WTC11 (cell line): ENCODE data around the gene ZBTB20. TPM values are rescaled to one million over a fixed set of nuclear protein-coding genes. Genes with fewer than 3 reads are reported as not detected.

ENCODE experiments used
- ATAC-seq: fragments of 200-7000 bp; cut with Tn5 transposase; 2 replicates; pipeline ENCODE4 v1.10.0; 2021; ENCODE audit warnings: mild to moderate bottlenecking, moderate library complexity
- CTCF ChIA-PET: fragments of 300-600 bp; sonication (Branson Sonifier 250); formaldehyde crosslinking; loops from one replicate; lab custom pipeline; 2021; ENCODE audit warnings: antibody characterized with exemption; lab: Charles Lee
- POLR2A ChIA-PET: fragments of 350-600 bp; sonication (Branson Sonifier 250); formaldehyde crosslinking; loops from one replicate; lab custom pipeline; 2021; ENCODE audit warnings: antibody characterized with exemption; lab: Charles Lee
- DNase-seq: peaks from one replicate; pipeline ENCODE4 v3.0.0; 2021; ENCODE audit warnings: low spot score
- H3K27ac Mint-ChIP-seq: 2 replicates; pipeline ENCODE4 v1.8.0; 2021; ENCODE audit warnings: mixed read lengths
- H3K27me3 Mint-ChIP-seq: 2 replicates; pipeline ENCODE4 v1.8.0; 2021; ENCODE audit warnings: low read depth, mild to moderate bottlenecking, moderate library complexity, mixed read lengths
- H3K36me3 Mint-ChIP-seq: 2 replicates; pipeline ENCODE4 v1.8.0; 2021; ENCODE audit warnings: mixed read lengths
- H3K4me1 Mint-ChIP-seq: 2 replicates; pipeline ENCODE4 v1.8.0; 2022; ENCODE audit warnings: mixed read lengths
- H3K4me3 Mint-ChIP-seq: 2 replicates; pipeline ENCODE4 v1.8.0; 2021; ENCODE audit warnings: mild to moderate bottlenecking, moderate library complexity, mixed read lengths
- H3K9me3 Mint-ChIP-seq: 2 replicates; pipeline ENCODE4 v1.8.0; 2021; ENCODE audit warnings: mixed read lengths
- CREM ChIP-seq: sonication (generic); formaldehyde crosslinking; IDR thresholded peaks from 2 replicates; pipeline ENCODE4 v1.8.1; 2022; ENCODE audit warnings: mild to moderate bottlenecking, missing genetic modification reagents, moderate library complexity
- CTCF ChIP-seq: fragments of 200-600 bp; IDR thresholded peaks from 2 replicates; pipeline ENCODE4 v1.8.0; 2022; ENCODE audit warnings: antibody characterized with exemption
- E2F5 ChIP-seq: sonication (generic); formaldehyde crosslinking; IDR thresholded peaks from 2 replicates; pipeline ENCODE4 v1.8.1; 2022; ENCODE audit warnings: mild to moderate bottlenecking, moderate library complexity, missing genetic modification reagents
- ELF4 ChIP-seq: sonication (generic); formaldehyde crosslinking; IDR thresholded peaks from 2 replicates; pipeline ENCODE4 v1.8.1; 2022; ENCODE audit warnings: low read depth, mild to moderate bottlenecking, moderate library complexity, missing genetic modification reagents
- ERG ChIP-seq: fragments of 250-450 bp; sonication (Bioruptor Pico); IDR thresholded peaks from 2 replicates; pipeline ENCODE4 v1.8.0; 2021; ENCODE audit warnings: mild to moderate bottlenecking
- FOXJ3 ChIP-seq: sonication (generic); formaldehyde crosslinking; IDR thresholded peaks from 2 replicates; pipeline ENCODE4 v1.9.0; 2021; ENCODE audit warnings: missing genetic modification reagents, mild to moderate bottlenecking, borderline replicate concordance
- IRF1 ChIP-seq: sonication (generic); formaldehyde crosslinking; IDR thresholded peaks from 2 replicates; pipeline ENCODE4 v1.8.0; 2023; ENCODE audit warnings: missing genetic modification reagents
- IRF2 ChIP-seq: sonication (generic); formaldehyde crosslinking; IDR thresholded peaks from 2 replicates; pipeline ENCODE4 v1.8.0; 2022; ENCODE audit warnings: low read depth, missing genetic modification reagents, borderline replicate concordance
- SOX15 ChIP-seq: fragments of 250-450 bp; sonication (Bioruptor Pico); IDR thresholded peaks from 2 replicates; pipeline ENCODE4 v1.9.0; 2021; ENCODE audit warnings: mild to moderate bottlenecking
- TEAD4 ChIP-seq: sonication (generic); formaldehyde crosslinking; IDR thresholded peaks from 2 replicates; pipeline ENCODE4 v1.8.0; 2022; ENCODE audit warnings: mild to moderate bottlenecking, missing genetic modification reagents
- ZNF532 ChIP-seq: fragments of 250-450 bp; sonication (Bioruptor Pico); IDR thresholded peaks from 2 replicates; pipeline ENCODE4 v1.9.0; 2021; ENCODE audit warnings: mild to moderate bottlenecking, borderline replicate concordance
- ZNF671 ChIP-seq: fragments of 250-450 bp; sonication (Bioruptor Pico); IDR thresholded peaks from 2 replicates; pipeline ENCODE4 v1.8.0; 2021; ENCODE audit warnings: mild to moderate bottlenecking
- total RNA-seq: library from RNA; stranded (reverse); gene quantifications from 3 replicates; pipeline ENCODE4 v1.2.3, GENCODE V29; 2021

The ZBTB20 gene
- total RNA-seq, 1 experiment from 2014 or later, result 1.5 TPM

- POLR2A ChIA-PET, result no interaction called here
- Mint-ChIP-seq H3K4me3 (no peak overlapping the region), H3K9me3 (peaks cover 10% of the 10 kb centered on the region), H3K27me3 (no peaks in the 10 kb centered on the region), H3K36me3 (0 out of 2 replicates have a peak, but pooled peaks cover 2% of the 10 kb centered on the region), H3K27ac (no peak overlapping the region), H3K4me1 (peaks cover 39% of the 10 kb centered on the region)
- TF ChIP-seq SOX15 (CRISPR knock-in tag) (no peak), CTCF (no peak), E2F5 (CRISPR knock-in tag) (no peak), IRF1 (no peak)
- ATAC-seq (no peak), DNase-seq (no peak)
- CTCF ChIA-PET, result no interaction called here
Observed at GRCh38 chr3:114563720-114564119, 583.4 kb downstream of the ZBTB20 start.

- no peaks in the 10 kb centered on the region for H3K27me3 Mint-ChIP-seq
- no peak for TF ChIP-seq ERG
- no peak for TF ChIP-seq TEAD4 (CRISPR knock-in tag)
Observed at GRCh38 chr3:114562557-114562956, 584.5 kb downstream of the ZBTB20 start.

GRCh38 chr3:114558271-114558670, 588.8 kb downstream of the ZBTB20 start:
- TF ChIP-seq FOXJ3 (CRISPR knock-in tag) (no peak), IRF2 (no peak), ZNF532 (CRISPR knock-in tag) (no peak), CREM (no peak), ELF4 (CRISPR knock-in tag) (no peak), ZNF671 (CRISPR knock-in tag) (no peak)
- TF ChIP-seq, all 79 proteins: peak for 0
- ChIA-PET POLR2A (no interaction called here), CTCF (no interaction called here)
- Mint-ChIP-seq H3K4me1 (no peaks in the 10 kb centered on the region), H3K9me3 (peaks cover 4% of the 10 kb centered on the region; the same call in 1 of the 2 replicates), H3K27me3 (no peaks in the 10 kb centered on the region), H3K4me3 (no peak overlapping the region), H3K36me3 (no peaks in the 10 kb centered on the region), H3K27ac (no peak overlapping the region)
- DNase-seq, result no peak
- no peak for ATAC-seq

More at GRCh38 chr3:114562557-114562956, 584.5 kb downstream of the ZBTB20 start:
- ChIA-PET CTCF (no interaction called here), POLR2A (interaction anchor here (0.6 kb wide), 1 partner anchor 10 kb away, joined by 7 read pairs; no protein-coding TSS in a partner anchor)
- H3K4me1 Mint-ChIP-seq, result peaks cover 32% of the 10 kb centered on the region
- peaks cover 10% of the 10 kb centered on the region for H3K9me3 Mint-ChIP-seq
- 0 out of 2 replicates have a peak, but pooled peaks cover 2% of the 10 kb centered on the region for H3K36me3 Mint-ChIP-seq
- H3K27ac Mint-ChIP-seq, result no peak overlapping the region
- no peak for DNase-seq
- no peak for ATAC-seq
- no peak overlapping the region for H3K4me3 Mint-ChIP-seq
